Suppressor macrophage treated with lipopolysaccharide for 1 hour (primary cell): ENCODE data around the gene CA5A.

ENCODE experiments used
- DNase-seq, 3 donors: peaks; one replicate each; pipeline ENCODE4 v3.0.0-alpha.2; 2020 to 2022

CA5A gene

GRCh38 chr16:87847785-87848675, 88.3 kb downstream of the CA5A start:
- no peak for DNase-seq

GRCh38 chr16:87847467-87847784, 88.9 kb downstream of the CA5A start:
- DNase-seq, result no peak

DNA sequence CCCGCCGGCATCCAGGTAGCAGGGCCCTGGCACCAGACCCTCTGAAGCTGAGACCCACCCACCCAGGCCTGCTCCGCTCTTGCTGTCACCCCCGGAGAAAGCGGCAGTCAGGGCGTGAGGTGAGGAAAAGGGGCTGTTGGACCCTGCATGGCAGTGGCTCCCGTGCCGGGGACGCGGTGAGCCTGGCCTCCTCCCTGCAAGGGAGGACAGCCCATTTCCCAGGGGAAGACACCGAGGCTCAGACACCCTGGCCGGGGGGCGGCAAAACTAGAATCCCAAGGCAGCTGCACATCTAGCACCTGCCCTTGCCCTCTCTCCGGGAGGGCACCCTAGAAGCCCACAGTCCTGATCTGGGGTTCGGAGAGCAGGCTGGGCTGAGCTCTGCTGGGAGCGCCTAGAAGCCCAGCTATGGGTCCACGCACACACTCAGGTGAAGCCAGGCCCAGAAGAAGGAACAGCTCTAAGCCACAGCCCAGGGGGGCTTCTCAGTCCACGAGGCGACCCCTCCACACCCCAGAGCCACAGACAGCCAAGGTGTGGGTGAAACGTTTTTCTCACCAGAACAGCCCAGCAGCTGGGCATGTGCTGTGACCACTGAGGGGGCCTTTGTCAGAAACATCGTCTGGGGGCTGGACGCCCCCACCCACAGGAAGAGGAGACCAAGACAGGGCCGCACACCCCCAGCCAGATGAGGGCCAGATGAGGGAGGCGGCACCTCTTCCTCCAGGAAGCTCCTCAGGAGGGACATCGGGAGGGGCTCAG, 89.4 kb downstream of the CA5A start:
- DNase-seq, result no peak

DNA sequence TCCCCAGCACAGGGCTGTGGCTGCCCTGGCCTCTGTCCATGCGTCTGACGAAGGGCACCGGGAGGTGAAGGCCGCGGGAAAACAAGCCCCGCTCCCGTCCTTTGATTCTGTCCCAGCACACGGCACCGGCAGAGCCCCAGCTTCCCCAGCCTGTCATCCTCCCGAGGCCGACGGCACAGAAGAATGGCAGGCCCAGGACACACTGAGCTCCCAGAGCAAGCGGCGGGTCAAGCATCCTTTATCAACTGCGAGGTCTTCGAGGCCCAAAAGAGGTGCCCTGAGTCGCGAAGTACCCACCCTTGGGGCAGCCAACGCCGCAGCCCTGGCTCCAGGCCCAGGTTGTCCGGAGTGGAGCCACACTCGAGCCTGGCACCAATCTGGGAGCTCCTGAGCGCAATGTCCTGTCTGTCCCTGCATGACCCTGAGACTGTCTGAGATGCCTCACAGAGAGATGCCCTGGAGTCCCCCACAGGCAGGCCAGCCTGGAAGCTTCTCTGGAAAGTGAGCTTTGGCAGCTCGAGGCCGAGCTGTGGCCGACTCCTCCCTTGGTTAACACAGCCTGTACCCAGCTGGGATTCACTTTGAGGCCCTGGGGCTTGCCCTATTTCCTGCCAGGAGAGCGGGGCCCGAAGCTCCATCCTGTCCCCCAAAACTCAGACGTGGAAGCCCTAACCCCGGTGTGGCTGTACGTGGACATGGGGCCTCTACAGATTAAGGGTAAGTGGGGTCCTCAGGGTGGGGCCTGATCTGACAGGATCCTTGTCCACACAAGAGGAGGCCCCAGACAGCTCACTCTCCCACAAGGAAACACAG, 90.3 kb downstream of the CA5A start:
- no peak for DNase-seq

GRCh38 chr16:87845213-87845612, 91.1 kb downstream of the CA5A start:
- DNase-seq, result no peak

DNA sequence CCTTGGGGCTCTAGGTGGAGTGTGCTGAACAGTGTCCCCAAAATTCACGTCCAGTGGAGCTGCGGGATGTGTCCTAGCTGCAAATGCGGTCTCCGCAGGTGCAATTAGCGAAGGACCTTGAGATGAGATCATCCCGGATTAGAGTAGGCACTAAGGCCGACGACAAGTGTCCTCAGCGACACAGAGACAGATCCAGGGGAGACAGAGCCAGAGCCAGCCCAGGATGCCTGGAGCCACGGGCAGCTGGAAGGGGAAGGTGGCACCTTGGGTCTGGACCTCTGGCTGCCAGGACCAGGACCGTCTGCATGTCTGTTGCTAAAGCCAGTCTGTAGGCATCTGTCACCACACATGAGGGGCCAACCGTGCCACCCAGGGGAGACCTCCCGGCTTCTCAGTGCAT, 91.5 kb downstream of the CA5A start:
- no peak for DNase-seq

GRCh38 chr16:87844120-87844733, 92.1 kb downstream of the CA5A start:
- no peak for DNase-seq

DNA sequence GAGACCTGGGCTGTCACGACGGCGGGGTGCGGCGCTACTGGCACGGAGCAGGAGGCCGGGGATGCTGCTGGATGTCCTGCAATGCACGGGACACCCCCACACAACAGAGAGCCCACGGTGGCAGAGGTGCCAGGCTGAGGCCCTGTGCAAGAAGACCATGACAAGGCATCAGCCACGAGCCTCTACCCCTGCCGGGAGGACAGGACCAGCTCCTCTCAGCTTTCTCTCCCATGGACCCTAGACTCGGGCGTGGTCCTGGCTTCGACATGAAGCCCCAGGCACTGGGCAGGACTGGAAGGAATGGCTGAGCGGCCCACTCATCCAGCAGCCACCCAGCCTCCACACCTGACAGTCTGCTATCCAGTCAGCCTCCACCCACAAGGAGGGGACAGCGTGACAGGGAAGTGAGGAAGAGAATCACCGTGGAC, 92.6 kb downstream of the CA5A start:
- DNase-seq, result no peak

DNA sequence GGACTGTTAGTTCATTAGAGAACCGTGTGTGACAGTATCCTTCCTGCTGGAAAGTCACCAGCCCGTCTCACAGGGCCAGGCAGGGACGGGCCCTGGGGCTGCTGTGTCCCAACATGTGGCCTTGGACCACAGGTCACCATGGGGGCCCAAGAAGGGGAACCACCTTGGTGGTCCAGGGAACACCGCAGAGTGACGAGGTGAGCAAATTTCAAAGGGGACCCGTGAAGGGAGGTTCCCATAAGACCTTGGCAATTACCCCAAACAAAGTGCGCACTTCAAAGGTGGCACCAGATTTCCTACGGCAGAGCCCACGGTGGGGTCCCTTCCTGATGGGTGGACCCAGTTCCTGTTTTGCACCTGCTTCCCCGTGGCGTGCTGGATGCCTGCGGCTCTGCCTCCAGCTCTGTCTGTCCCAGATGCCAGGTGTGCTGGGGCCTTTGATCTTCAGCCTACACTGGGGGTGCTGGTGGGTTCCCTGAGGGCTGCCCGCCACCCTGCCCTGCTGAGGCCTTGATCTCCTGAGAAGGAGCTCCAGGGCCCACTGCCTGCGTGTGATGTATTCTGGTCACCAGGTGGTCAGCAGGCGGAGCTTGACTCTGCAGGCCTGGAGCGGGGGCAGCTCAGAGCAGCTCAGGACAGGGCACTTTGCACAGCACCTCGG, 94.0 kb downstream of the CA5A start:
- no peak for DNase-seq

GRCh38 chr16:87841340-87842208, 94.8 kb downstream of the CA5A start:
- DNase-seq, result no peak

DNA sequence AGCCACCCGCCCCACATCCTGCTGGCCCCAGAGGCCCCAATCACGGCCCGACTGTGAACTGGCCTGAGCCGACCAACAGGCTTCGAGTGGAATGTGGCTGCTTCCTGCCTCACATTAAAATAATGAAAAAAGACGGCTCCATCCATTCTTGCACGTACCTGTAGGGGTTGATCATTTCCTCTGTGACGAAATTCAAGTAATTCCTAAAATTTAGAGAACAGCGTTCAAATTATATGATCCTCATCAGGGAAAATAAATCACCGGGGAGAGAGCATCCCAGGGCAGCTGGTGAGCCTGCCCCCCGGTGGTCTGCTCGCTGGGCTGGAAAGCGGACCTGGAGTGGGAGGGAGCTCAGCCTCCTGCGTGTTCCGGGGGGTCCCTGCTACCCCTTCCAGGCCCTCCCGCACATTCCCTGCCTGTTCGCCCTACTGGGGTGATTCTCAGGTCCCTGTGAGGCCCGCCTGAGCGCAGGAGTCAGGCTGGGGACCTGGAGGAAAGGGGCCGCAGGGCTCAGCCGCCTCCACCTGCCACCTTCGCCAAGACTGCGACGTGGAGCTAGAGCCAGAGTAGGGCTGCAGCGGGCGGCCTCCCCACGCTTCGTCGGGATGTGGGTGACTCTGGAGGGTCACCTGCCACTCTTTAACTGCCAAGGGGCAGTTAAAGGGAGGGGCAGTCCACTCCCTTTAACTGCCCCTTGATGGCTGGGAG, 95.9 kb downstream of the CA5A start:
- no peak for DNase-seq

DNA sequence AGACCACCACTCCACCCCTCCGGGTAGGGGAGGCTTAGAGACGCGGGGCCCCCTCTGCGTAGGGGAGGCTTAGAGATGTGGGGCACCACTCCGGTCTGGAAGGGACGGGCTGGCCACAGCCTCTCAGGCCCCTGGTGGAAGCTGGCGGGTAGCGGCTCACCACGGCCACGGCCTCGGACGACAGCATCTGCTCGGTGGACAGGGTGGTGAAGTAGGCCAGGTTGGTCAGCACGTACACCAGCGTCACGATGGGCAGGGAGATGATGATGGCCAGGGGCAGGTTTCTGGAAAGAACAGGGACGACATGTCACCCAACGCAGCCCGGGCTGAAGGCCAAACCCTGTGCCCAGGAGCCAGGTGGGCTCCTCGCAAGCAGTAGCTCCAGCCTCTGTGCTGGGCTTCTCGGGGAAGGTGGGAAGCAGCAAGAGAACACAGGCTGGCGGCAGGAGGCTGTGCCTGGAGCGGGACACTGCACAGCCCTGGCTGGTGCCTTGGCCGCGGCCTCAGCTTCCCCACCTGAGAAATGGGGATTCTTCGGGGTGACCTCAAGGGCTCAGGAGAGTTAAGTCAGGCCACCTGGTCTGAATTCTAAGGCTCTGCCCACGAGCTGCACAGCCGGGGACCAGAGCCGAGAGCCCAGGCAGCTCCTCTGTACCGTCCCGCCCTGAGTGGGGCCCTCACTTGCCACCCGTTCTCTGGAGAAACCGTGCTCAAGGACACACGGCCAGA, 96.6 kb downstream of the CA5A start:
- no peak for DNase-seq

DNA sequence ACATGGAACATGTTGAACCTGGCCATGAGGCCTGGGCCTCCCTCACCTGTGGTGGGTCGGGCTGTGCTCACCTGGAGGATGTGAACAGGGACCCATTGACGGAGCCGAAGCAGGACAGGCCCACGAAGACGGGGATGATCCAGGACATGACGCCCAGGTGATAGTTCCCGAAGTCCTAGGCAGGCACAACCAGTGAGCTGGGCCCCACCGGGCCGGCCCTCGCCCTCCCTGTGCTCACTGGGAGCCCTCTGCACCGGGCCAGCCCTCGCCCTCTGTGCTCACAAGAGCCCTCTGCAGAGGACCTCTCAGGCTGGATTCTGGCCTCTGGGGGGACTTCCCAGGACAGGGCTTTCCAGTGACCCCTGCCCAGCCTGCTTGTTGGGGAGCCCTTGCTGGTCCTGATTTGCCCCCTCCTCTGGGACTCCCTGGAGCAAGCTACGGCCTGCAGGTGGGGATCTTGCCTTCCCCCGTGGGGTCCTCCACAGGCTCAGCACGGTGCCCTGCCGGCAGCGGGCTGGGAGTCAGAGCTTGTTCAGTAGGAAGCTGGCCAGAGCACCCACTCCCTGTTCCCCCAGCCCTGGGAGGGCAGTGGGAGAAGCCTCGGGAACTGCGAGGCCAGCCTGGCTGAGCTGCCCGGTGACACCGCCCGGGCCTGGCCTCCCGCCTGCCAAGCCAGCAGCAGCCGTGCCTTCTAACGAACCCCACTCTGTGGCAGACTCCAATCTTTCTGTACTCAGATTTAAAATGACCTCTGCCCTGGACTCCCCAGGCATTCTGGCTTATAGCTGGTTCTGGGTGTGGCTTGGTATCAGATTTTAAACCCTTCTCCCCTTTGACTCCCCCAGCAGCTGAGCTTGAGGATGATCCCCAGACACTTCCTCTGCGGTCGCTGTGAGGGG, 97.4 kb downstream of the CA5A start:
- DNase-seq, result no peak
